Suprapubic skin (tissue), 4 donors: Measurements from ENCODE around the gene AGPAT4. TPM values are rescaled to one million over a fixed set of nuclear protein-coding genes. Genes with fewer than 3 reads are reported as not detected.

Experiments used
- DNase-seq, 2 donors: peaks; one replicate each; pipeline ENCODE4 v3.0.0-alpha.2; 2019; ENCODE audit warnings: low spot score in 2 of 2
- H3K27ac ChIP-seq: fragments of 200-600 bp; sonication (generic); one replicate; pipeline ENCODE4 v1.5.1; 2019
- H3K27me3 ChIP-seq: fragments of 200-600 bp; sonication (generic); one replicate; pipeline ENCODE4 v1.5.1; 2019
- H3K36me3 ChIP-seq: fragments of 200-600 bp; sonication (generic); one replicate; pipeline ENCODE4 v1.5.1; 2019
- H3K4me1 ChIP-seq: fragments of 200-600 bp; sonication (generic); one replicate; pipeline ENCODE4 v1.5.1; 2019
- H3K4me3 ChIP-seq: fragments of 200-600 bp; sonication (generic); one replicate; pipeline ENCODE4 v1.5.1; 2019; ENCODE audit warnings: mild to moderate bottlenecking
- H3K9me3 ChIP-seq: fragments of 200-600 bp; sonication (generic); one replicate; pipeline ENCODE4 v1.5.1; 2019
- CTCF ChIP-seq, 2 donors: fragments of 200-600 bp in 1 of 2; fragments of 450-650 bp in 1 of 2; sonication (generic) in 1 of 2; IDR thresholded peaks; one replicate each; pipeline ENCODE4 v1.5.1; 2016 to 2019; ENCODE audit warnings: antibody characterized with exemption in 2 of 2, mild to moderate bottlenecking in 1 of 2, moderate library complexity in 1 of 2
- EP300 ChIP-seq: sonication (generic); formaldehyde crosslinking; IDR thresholded peaks from one replicate; pipeline ENCODE4 v1.6.1; 2017; ENCODE audit warnings: antibody characterized with exemption
- POLR2A ChIP-seq, 2 donors: fragments of 450-650 bp; IDR thresholded peaks; one replicate each; pipeline ENCODE4 v1.6.1; 2017; ENCODE audit warnings: antibody characterized with exemption in 2 of 2, mild to moderate bottlenecking in 2 of 2, moderate library complexity in 2 of 2
- POLR2AphosphoS5 ChIP-seq, 3 donors: sonication (generic); formaldehyde crosslinking; IDR thresholded peaks; one replicate each; pipeline ENCODE4 v1.6.1; 2017; ENCODE audit warnings: antibody characterized with exemption in 3 of 3
- WGBS: methylation state at CpG from one replicate; pipeline ENCODE4 v1.1.5; 2018; 5-methylcytosine and 5-hydroxymethylcytosine counted together
- total RNA-seq, 4 donors: library from RNA; depleted of rRNA; stranded (reverse); fragments of >200 nt; gene quantifications; one replicate each; pipeline ENCODE4 v1.1.0, GENCODE V29; 2016

Gene AGPAT4
- total RNA-seq, 4 donors from 2014 or later = 1.1 to 4.1 (median 2.9) TPM

- no peaks in the 10 kb centered on the region for H3K27me3 ChIP-seq
- H3K36me3 ChIP-seq = peaks cover 8% of the 10 kb centered on the region
- H3K4me3 ChIP-seq = no peak overlapping the region
- no peaks in the 10 kb centered on the region for H3K9me3 ChIP-seq
- H3K27ac ChIP-seq = no peak overlapping the region
- no peaks in the 10 kb centered on the region for H3K4me1 ChIP-seq
- WGBS = 83% methylated on average over 5 of the region's 5 CpGs
- no peak for DNase-seq
- TF ChIP-seq POLR2AphosphoS5 (IDR thresholded peaks at IDR 0.05) = no peak
- TF ChIP-seq CTCF (IDR thresholded peaks at IDR 0.05) = no peak
These were observed 123.7 kb downstream of the AGPAT4 start for GRCh38 chr6:161150136-161150535.

GRCh38 chr6:161143663-161144430 is 130.0 kb downstream of the AGPAT4 start:
- no peak overlapping the region for H3K27ac ChIP-seq
- no peaks in the 10 kb centered on the region for H3K27me3 ChIP-seq
- H3K9me3 ChIP-seq = no peaks in the 10 kb centered on the region
- no peak for DNase-seq
- H3K4me3 ChIP-seq = no peak overlapping the region
- TF ChIP-seq CTCF (IDR thresholded peaks at IDR 0.05) (no peak), POLR2AphosphoS5 (IDR thresholded peaks at IDR 0.05) (no peak), POLR2A (IDR thresholded peaks at IDR 0.05) (no peak), EP300 (no peak)
- H3K4me1 ChIP-seq = no peaks in the 10 kb centered on the region
- 93% methylated on average over 11 of the region's 11 CpGs for WGBS
- H3K36me3 ChIP-seq = peaks cover 4% of the 10 kb centered on the region

GRCh38 chr6:161142957-161143296 is 130.9 kb downstream of the AGPAT4 start:
- Histone ChIP-seq H3K27me3 (no peaks in the 10 kb centered on the region), H3K36me3 (peaks cover 7% of the 10 kb centered on the region), H3K4me1 (no peaks in the 10 kb centered on the region), H3K27ac (no peak overlapping the region), H3K4me3 (no peak overlapping the region), H3K9me3 (no peaks in the 10 kb centered on the region)
- 98% methylated on average over 4 of the region's 5 CpGs for WGBS
- DNase-seq = no peak
- TF ChIP-seq CTCF (IDR thresholded peaks at IDR 0.05) (no peak), POLR2AphosphoS5 (IDR thresholded peaks at IDR 0.05) (no peak), POLR2A (IDR thresholded peaks at IDR 0.05) (no peak), EP300 (no peak)

- TF ChIP-seq CTCF (IDR thresholded peaks at IDR 0.05) = no peak
- Histone ChIP-seq H3K9me3 (no peaks in the 10 kb centered on the region), H3K36me3 (peaks cover 24% of the 10 kb centered on the region), H3K4me3 (no peak overlapping the region), H3K27ac (no peak overlapping the region), H3K4me1 (no peaks in the 10 kb centered on the region), H3K27me3 (no peaks in the 10 kb centered on the region)
- no peak for DNase-seq
- WGBS = 76% methylated on average over 11 of the region's 11 CpGs
These were observed 132.7 kb downstream of the AGPAT4 start for GRCh38 chr6:161141173-161141572.

- no peak for DNase-seq
- H3K27ac ChIP-seq = no peak overlapping the region
- TF ChIP-seq EP300 (no peak), POLR2AphosphoS5 (IDR thresholded peaks at IDR 0.05) (no peak), CTCF (IDR thresholded peaks at IDR 0.05) (no peak), POLR2A (IDR thresholded peaks at IDR 0.05) (no peak)
- H3K4me1 ChIP-seq = no peaks in the 10 kb centered on the region
- peaks cover 26% of the 10 kb centered on the region for H3K36me3 ChIP-seq
- 92% methylated on average over 9 of the region's 10 CpGs for WGBS
- H3K9me3 ChIP-seq = no peaks in the 10 kb centered on the region
- no peak overlapping the region for H3K4me3 ChIP-seq
- H3K27me3 ChIP-seq = no peaks in the 10 kb centered on the region
These were observed 133.3 kb downstream of the AGPAT4 start for GRCh38 chr6:161140554-161140875.
